Measurements from ENCODE around the gene ENDOD1.

Gene ENDOD1

GRCh38 chr11:95161248-95161647, 71.6 kb downstream of the ENDOD1 start:
- TF ChIP-seq CTCF (IDR thresholded peaks at IDR 0.05; ENCODE audit: low read depth, low read length): no peak
- Histone ChIP-seq H3K9me3 (ENCODE audit: severe bottlenecking) (peaks cover 3% of the 10 kb centered on the region), H3K27ac (no peak overlapping the region), H3K27me3 (ENCODE audit: insufficient read depth, low read depth, severe bottlenecking) (no peaks in the 10 kb centered on the region), H3K4me3 (ENCODE audit: low read depth, low read length) (no peak overlapping the region), H3K36me3 (no peaks in the 10 kb centered on the region)
- DNase-seq: no peak

GRCh38 chr11:95163106-95163505, 73.5 kb downstream of the ENDOD1 start:
- Histone ChIP-seq H3K36me3 (no peaks in the 10 kb centered on the region), H3K9me3 (ENCODE audit: severe bottlenecking) (peaks cover 3% of the 10 kb centered on the region), H3K27ac (no peak overlapping the region), H3K4me3 (ENCODE audit: low read depth, low read length) (no peak overlapping the region), H3K27me3 (ENCODE audit: insufficient read depth, low read depth, severe bottlenecking) (no peaks in the 10 kb centered on the region)
- no peak for TF ChIP-seq CTCF (IDR thresholded peaks at IDR 0.05; ENCODE audit: low read depth, low read length)
- no peak for DNase-seq

GRCh38 chr11:95165638-95166037, 76.0 kb downstream of the ENDOD1 start:
- no peaks in the 10 kb centered on the region for H3K9me3 ChIP-seq (ENCODE audit: severe bottlenecking)
- DNase-seq: no peak
- no peaks in the 10 kb centered on the region for H3K36me3 ChIP-seq
- no peak overlapping the region for H3K27ac ChIP-seq
- H3K4me3 ChIP-seq (ENCODE audit: low read depth, low read length): no peak overlapping the region
- H3K27me3 ChIP-seq (ENCODE audit: insufficient read depth, low read depth, severe bottlenecking): no peaks in the 10 kb centered on the region
- no peak for TF ChIP-seq CTCF (IDR thresholded peaks at IDR 0.05; ENCODE audit: low read depth, low read length)

- Histone ChIP-seq H3K4me3 (ENCODE audit: low read depth, low read length) (no peak overlapping the region), H3K36me3 (no peaks in the 10 kb centered on the region), H3K9me3 (ENCODE audit: severe bottlenecking) (no peaks in the 10 kb centered on the region), H3K27me3 (ENCODE audit: insufficient read depth, low read depth, severe bottlenecking) (no peaks in the 10 kb centered on the region), H3K27ac (no peak overlapping the region)
- no peak for TF ChIP-seq CTCF (IDR thresholded peaks at IDR 0.05; ENCODE audit: low read depth, low read length)
- DNase-seq: no peak
These were observed 77.1 kb downstream of the ENDOD1 start for GRCh38 chr11:95166781-95167180.

- H3K9me3 ChIP-seq (ENCODE audit: severe bottlenecking): no peaks in the 10 kb centered on the region
- H3K4me3 ChIP-seq (ENCODE audit: low read depth, low read length): no peak overlapping the region
- no peak overlapping the region for H3K27ac ChIP-seq
- no peak for DNase-seq
- H3K27me3 ChIP-seq (ENCODE audit: insufficient read depth, low read depth, severe bottlenecking): no peaks in the 10 kb centered on the region
- TF ChIP-seq CTCF (IDR thresholded peaks at IDR 0.05; ENCODE audit: low read depth, low read length): no peak
- H3K36me3 ChIP-seq: peaks cover 11% of the 10 kb centered on the region; the same call in 1 of the 2 replicates
These were observed 80.6 kb downstream of the ENDOD1 start for GRCh38 chr11:95170294-95170693.

GRCh38 chr11:95175818-95176380, 86.3 kb downstream of the ENDOD1 start:
- H3K27me3 ChIP-seq (ENCODE audit: insufficient read depth, low read depth, severe bottlenecking): no peaks in the 10 kb centered on the region
- H3K36me3 ChIP-seq: peaks cover 16% of the 10 kb centered on the region
- H3K4me3 ChIP-seq (ENCODE audit: low read depth, low read length): no peak overlapping the region
- H3K27ac ChIP-seq: no peak overlapping the region
- no peaks in the 10 kb centered on the region for H3K9me3 ChIP-seq (ENCODE audit: severe bottlenecking)
- no peak for DNase-seq
- TF ChIP-seq CTCF (IDR thresholded peaks at IDR 0.05; ENCODE audit: low read depth, low read length): no peak
